Stomach smooth muscle (tissue), 2 donors: ENCODE measurements around the gene CELF2.

Source experiments
- H3K27ac ChIP-seq: one replicate; pipeline ENCODE4 v1.7.0; 2013; ENCODE audit warnings: mild to moderate bottlenecking, low read length, inconsistent platforms
- H3K27me3 ChIP-seq, 2 donors: one replicate each; pipeline ENCODE4 v1.7.0; 2013; ENCODE audit warnings: low read length in 2 of 2; ENCODE audit not compliant: insufficient read depth in 2 of 2, control insufficient read depth in 1 of 2
- H3K36me3 ChIP-seq, 2 donors: one replicate each; pipeline ENCODE4 v1.7.0; 2013; ENCODE audit warnings: low read length in 2 of 2; ENCODE audit not compliant: control insufficient read depth in 2 of 2, insufficient read depth in 2 of 2
- H3K4me1 ChIP-seq: one replicate; pipeline ENCODE4 v1.7.0; 2013; ENCODE audit warnings: low read length; ENCODE audit not compliant: control insufficient read depth, insufficient read depth
- H3K4me3 ChIP-seq, 2 donors: one replicate each; pipeline ENCODE4 v1.7.0; 2013; ENCODE audit warnings: low read length in 2 of 2
- H3K9ac ChIP-seq, 2 donors: one replicate each; pipeline ENCODE4 v1.7.0; 2013; ENCODE audit warnings: low read length in 2 of 2, mild to moderate bottlenecking in 1 of 2
- H3K9me3 ChIP-seq, 2 donors: one replicate each; pipeline ENCODE4 v1.7.0; 2013; ENCODE audit warnings: low read length in 2 of 2; ENCODE audit not compliant: control insufficient read depth in 2 of 2
- donor health status: healthy.
- donor health status: Pancreatic carcinoma.

The CELF2 gene

DNA sequence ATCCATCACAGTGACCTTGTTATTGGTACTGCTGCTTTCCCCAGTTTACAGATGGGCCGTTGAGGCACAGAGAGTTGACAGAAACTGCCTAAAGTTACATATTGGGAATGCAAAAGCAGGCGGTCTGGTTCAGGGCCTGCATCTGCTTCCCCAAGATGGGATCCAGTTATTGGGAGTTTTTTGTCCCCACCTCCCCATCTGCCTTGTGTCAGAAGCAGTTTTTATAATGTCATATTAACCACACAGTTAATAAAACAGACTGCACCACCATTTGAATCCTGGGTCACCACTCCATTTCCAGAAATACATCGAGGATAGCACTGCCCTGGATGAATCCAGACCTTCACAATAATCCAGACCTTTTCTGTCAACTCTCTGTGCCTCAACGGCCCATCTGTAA is 67.9 kb downstream of the CELF2 start:
- no peaks in the 10 kb centered on the region for H3K36me3 ChIP-seq
- no peaks in the 10 kb centered on the region for H3K27me3 ChIP-seq
- no peak overlapping the region for H3K27ac ChIP-seq
- H3K9ac ChIP-seq, result no peak overlapping the region
- H3K4me3 ChIP-seq, result no peak overlapping the region
- H3K4me1 ChIP-seq, result no peaks in the 10 kb centered on the region
- H3K9me3 ChIP-seq, result no peaks in the 10 kb centered on the region

DNA sequence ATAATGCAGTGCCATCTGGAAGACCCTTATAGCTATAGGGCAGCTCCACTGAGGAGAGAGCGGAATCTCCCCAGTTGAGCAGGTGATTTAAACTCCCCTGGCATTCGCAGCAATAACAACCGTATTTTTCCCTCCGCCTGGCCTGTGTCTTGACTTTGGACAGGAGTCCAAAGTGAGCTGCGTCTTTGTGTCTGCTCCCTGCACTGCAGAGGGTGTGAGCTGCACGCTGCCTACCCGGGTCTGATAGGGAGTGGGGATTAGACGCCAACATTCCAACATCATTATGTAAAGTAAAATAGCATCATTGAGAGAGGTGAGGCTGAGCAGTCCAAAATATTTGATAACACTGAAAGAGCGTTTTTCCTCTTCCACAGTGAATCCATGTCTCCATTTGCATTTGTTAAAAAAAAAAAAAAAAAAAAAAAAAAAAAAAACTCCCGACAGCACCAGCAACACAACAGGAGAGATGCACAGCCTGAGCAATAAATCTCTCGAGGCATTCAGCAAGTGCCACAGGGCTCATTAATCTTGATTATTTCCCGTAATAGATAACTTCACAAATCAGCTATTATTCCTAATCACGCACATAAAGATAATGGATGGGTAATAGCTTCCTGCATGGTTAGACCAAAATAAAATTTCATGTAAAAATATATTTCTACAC is 68.6 kb downstream of the CELF2 start:
- Histone ChIP-seq H3K9ac (no peak overlapping the region), H3K4me3 (no peak overlapping the region), H3K27ac (no peak overlapping the region), H3K27me3 (no peaks in the 10 kb centered on the region), H3K36me3 (no peaks in the 10 kb centered on the region), H3K4me1 (no peaks in the 10 kb centered on the region), H3K9me3 (no peaks in the 10 kb centered on the region)

DNA sequence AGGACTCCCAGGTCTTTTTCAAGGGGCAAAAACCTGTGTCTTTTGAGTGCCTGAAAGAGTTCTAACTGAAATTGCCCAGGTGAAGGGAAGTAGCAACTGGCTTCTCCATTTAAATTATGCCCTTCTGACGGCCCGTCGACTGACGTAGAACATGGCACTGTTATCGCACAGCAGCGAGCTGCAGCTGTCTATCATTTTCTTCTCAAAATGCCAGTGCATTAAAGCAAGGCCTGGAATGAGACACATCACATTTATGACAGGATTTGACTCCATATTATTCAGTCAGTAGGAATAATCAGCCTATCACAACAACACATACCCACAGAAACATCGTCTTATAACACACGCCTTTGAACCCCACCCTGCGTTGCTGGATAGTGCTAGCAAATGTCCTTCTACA is 69.7 kb downstream of the CELF2 start:
- H3K36me3 ChIP-seq, result no peaks in the 10 kb centered on the region
- no peaks in the 10 kb centered on the region for H3K4me1 ChIP-seq
- no peak overlapping the region for H3K4me3 ChIP-seq
- H3K9me3 ChIP-seq, result no peaks in the 10 kb centered on the region
- no peak overlapping the region for H3K9ac ChIP-seq
- H3K27me3 ChIP-seq, result no peaks in the 10 kb centered on the region
- H3K27ac ChIP-seq, result no peak overlapping the region

DNA sequence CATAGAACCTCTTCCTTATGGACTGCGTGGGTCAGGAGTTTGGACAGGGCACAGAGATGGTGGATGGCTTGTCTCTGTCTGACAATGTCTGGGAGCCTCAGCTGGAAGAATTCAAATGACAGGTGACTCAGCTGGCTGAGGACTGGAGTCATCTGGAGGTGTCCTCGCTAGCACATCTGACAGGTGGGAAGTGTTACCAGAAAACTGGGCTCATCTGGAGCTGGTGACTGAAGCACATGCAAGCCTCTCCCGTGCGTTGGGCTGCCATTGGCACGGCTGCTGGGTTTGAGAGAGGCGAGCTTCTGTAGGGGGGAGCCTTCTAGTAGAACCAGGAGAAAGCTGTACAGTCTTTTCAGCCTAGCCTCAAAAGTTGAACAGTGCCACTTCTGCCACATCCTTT is 71.0 kb downstream of the CELF2 start:
- no peak overlapping the region for H3K27ac ChIP-seq
- H3K36me3 ChIP-seq, result no peaks in the 10 kb centered on the region
- no peak overlapping the region for H3K4me3 ChIP-seq
- no peaks in the 10 kb centered on the region for H3K27me3 ChIP-seq
- no peaks in the 10 kb centered on the region for H3K4me1 ChIP-seq
- peaks cover 0 to 5% of the 10 kb centered on the region in 2 donors for H3K9me3 ChIP-seq
- H3K9ac ChIP-seq, result no peak overlapping the region

DNA sequence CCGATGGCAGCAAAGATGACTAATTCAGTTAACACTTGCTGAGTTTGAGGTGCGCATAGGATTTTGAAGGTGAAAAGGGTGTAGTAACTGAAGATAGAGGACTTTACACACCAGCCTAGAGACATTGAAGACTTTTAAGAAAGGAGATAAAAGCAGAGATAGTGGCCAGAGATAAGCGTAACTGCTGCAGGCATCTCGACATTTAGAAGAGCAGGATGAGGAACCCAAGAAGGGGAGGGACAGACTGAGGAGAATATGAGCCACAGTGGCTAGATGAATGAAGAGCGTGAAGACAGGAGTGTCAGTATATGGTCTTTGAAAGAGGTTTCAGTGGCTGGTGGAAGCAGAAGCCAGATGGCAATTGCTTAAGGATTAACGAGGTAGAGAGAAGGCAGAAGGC is 71.6 kb downstream of the CELF2 start:
- no peaks in the 10 kb centered on the region for H3K4me1 ChIP-seq
- no peaks in the 10 kb centered on the region for H3K36me3 ChIP-seq
- peaks cover 0 to 5% of the 10 kb centered on the region in 2 donors for H3K9me3 ChIP-seq
- H3K27me3 ChIP-seq, result no peaks in the 10 kb centered on the region
- no peak overlapping the region for H3K9ac ChIP-seq
- H3K27ac ChIP-seq, result no peak overlapping the region
- no peak overlapping the region for H3K4me3 ChIP-seq

DNA sequence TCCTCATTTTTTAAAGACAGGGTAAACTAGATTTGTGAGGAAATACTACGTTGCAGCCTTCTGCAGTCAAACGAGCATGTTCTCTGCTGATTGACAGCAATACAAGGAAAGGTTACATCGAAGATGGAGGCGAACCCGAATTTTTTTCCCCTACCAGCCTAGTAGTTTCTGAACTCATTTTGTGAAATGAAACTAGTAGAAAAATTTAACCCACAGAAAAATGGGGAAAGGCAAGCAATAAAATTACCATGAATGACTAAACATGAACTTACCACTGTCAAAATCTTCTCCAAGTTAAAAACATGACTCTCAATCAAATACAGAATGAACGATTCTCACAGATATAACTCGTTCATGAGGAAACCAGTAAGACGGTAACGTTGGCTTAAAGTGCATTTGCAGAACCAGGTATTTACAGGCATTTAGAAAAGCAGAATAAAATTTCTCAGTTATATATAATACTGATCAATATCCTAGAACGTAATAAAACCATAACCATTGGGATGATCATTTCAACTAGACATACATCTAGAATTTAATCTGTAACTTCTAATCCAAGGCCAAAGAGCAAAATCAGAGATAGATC is 73.9 kb downstream of the CELF2 start:
- Histone ChIP-seq H3K27me3 (no peaks in the 10 kb centered on the region), H3K27ac (no peak overlapping the region), H3K9ac (no peak overlapping the region), H3K36me3 (no peaks in the 10 kb centered on the region), H3K9me3 (peaks cover 0 to 5% of the 10 kb centered on the region in 2 donors), H3K4me3 (no peak overlapping the region), H3K4me1 (no peaks in the 10 kb centered on the region)

DNA sequence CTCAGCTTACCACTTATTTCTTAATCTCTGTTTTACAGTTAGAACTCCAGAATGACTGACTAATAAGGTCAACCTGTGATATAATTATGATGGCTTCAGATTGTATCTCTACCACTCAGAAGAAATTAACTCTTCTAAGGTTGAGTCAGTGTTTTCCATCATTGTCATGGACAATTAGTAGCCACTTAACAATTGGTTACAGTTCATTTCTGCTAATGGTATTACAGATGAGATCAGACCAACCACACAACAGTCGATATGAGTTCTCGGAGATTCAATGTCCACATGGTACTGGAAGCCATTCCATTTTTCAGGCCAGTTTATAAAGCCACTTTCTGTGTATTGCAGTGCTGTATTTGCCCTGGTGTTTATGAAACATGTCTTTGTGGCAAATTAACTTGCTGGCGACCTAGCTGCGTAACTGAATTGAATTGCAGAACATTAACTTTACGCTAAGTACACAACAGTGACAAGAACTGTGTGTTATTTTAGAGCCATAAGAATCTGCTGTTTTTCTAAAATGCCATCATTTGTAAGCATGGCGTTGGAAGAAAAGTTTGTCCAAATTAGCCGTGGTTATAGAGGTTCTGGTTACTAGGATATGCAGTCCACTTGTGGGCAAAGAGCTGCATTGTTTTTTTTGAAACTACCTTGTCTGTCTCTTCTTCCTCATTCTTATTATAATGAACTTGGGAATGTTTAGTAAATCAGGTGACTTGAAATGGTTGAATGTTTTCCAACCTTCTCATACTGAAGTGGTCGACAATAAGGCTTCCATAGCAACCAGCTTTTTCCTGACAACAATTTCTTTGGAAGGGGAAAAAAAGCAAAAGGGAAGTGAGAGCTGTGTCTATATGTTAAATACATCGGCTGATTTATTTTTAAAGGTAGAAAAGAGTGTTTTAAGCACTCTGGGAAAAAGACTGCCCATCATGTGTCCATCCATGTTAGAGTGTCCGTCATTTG is 76.4 kb downstream of the CELF2 start:
- Histone ChIP-seq H3K9me3 (peaks cover 0 to 5% of the 10 kb centered on the region in 2 donors), H3K9ac (no peak overlapping the region), H3K36me3 (no peaks in the 10 kb centered on the region), H3K4me1 (no peaks in the 10 kb centered on the region), H3K27ac (no peak overlapping the region), H3K27me3 (no peaks in the 10 kb centered on the region), H3K4me3 (no peak overlapping the region)

DNA sequence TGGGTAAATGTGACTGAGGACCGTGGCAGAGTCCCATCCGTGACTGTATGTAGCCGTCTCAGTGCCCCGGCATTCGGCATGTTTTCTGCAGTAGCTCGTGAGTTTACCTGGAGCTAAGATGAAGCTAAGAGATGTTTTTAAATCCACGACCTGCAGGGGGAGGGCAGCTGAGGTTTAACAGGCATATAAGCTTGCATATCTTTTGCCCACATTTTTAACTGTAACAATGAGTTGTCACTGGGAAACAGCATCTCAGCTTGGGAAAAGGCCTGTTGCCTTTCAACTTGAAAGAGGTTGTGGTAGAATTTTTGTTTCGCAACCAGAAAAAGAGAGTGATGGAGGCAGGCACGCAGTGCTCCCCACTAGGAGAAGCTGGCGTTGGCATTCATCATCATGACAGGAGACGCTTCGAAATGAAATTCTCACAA is 77.7 kb downstream of the CELF2 start:
- no peak overlapping the region for H3K27ac ChIP-seq
- no peaks in the 10 kb centered on the region for H3K4me1 ChIP-seq
- H3K4me3 ChIP-seq, result no peak overlapping the region
- no peaks in the 10 kb centered on the region for H3K36me3 ChIP-seq
- H3K9me3 ChIP-seq, result peaks cover 0 to 5% of the 10 kb centered on the region in 2 donors
- H3K27me3 ChIP-seq, result no peaks in the 10 kb centered on the region
- no peak overlapping the region for H3K9ac ChIP-seq

DNA sequence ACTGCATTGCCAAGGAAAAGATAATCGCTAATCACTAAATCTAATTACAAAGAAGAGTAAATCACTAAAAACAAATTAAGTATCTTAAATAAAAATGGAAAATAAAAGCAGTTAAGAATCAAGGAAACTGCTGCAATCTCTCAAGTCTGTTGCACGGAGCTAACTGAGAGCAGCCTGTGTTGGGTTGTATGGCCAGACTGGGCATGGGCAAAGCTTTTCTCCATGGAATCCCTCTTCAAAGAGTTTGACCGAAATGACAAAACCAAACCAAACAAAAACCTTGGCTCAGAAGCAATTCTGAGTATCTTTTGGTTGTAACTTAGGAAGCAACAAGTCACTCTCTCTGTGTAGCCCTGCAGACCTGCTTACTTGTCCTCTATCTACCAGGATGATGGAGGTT is 78.8 kb downstream of the CELF2 start:
- Histone ChIP-seq H3K27me3 (no peaks in the 10 kb centered on the region), H3K9me3 (peaks cover 0 to 5% of the 10 kb centered on the region in 2 donors), H3K4me1 (no peaks in the 10 kb centered on the region), H3K4me3 (no peak overlapping the region), H3K27ac (no peak overlapping the region), H3K9ac (no peak overlapping the region), H3K36me3 (no peaks in the 10 kb centered on the region)

DNA sequence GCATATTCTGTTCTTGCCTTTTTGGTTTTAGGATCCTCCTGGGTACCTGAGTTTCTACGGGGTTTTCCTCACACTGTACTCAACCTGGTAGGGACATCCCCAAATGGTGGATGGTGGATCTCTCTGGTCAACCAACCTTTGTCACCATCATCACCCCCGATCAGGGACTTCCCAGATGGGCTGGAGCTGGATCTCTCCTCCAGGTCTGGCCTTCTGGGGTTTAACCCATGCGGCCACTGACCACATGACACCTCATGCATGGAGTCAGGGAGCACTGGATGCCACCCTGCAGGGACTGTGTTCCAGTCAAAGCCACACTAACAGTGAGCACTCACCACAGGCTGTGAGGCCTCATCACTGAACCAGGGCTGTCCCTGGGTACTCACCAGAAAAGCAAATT is 80.0 kb downstream of the CELF2 start:
- Histone ChIP-seq H3K9ac (no peak overlapping the region), H3K27ac (no peak overlapping the region), H3K9me3 (peaks cover 0 to 3% of the 10 kb centered on the region in 2 donors), H3K4me1 (no peaks in the 10 kb centered on the region), H3K4me3 (no peak overlapping the region), H3K27me3 (no peaks in the 10 kb centered on the region), H3K36me3 (no peaks in the 10 kb centered on the region)
